SK-N-MC (cell line): Measurements from ENCODE around the gene NUBPL.
"Not testable (repeated sequence)": the region's sequence is repeated elsewhere in the genome, so short reads cannot be mapped to it uniquely, and the experiment has no call there.

Experiments
- DNase-seq: peaks from one replicate; pipeline ENCODE4 v3.0.0-alpha.2; 2011; ENCODE audit warnings: low read depth, low spot score
- H3K27ac ChIP-seq: fragments of 200-600 bp; sonication (generic); 2 replicates; pipeline ENCODE4 v1.5.1; 2016; ENCODE audit warnings: mixed run types
- H3K36me3 ChIP-seq: fragments of 200-600 bp; sonication (generic); 2 replicates; pipeline ENCODE4 v1.6.1; 2017; ENCODE audit warnings: antibody characterized with exemption, low read length, mixed read lengths; ENCODE audit not compliant: insufficient read depth
- H3K4me3 ChIP-seq: fragments of 200-600 bp; sonication (generic); 2 replicates; pipeline ENCODE4 v1.5.1; 2016
- H3K9ac ChIP-seq: fragments of 200-600 bp; sonication (generic); 2 replicates; pipeline ENCODE4 v1.8.0; 2017; ENCODE audit warnings: mixed run types, mixed read lengths; ENCODE audit not compliant: insufficient read length
- H3K9me3 ChIP-seq: fragments of 200-600 bp; sonication (generic); 2 replicates; pipeline ENCODE4 v1.6.1; 2017; ENCODE audit warnings: low read depth, mild to moderate bottlenecking, antibody characterized with exemption, low read length, moderate library complexity, mixed read lengths
- EZH2 ChIP-seq: fragments of 200-600 bp; sonication (generic); IDR thresholded peaks from one replicate; pipeline ENCODE4 v1.6.1; 2017; ENCODE audit warnings: antibody characterized with exemption
- FOXP2 ChIP-seq: optimal IDR thresholded peaks from 2 replicates; pipeline ENCODE3; 2011; ENCODE audit warnings: mild to moderate bottlenecking, moderate library complexity; ENCODE audit not compliant: insufficient read depth; ENCODE audit errors: extremely low read length, control extremely low read depth
- POLR2AphosphoS5 ChIP-seq: IDR thresholded peaks from 2 replicates; pipeline ENCODE4 v1.6.1; 2012; ENCODE audit warnings: mild to moderate bottlenecking, low read depth, low read length, borderline replicate concordance

Gene NUBPL

GRCh38 chr14:31717294-31718085 is 156.3 kb downstream of the NUBPL start:
- no peak for TF ChIP-seq FOXP2
- no peak for TF ChIP-seq POLR2AphosphoS5
- TF ChIP-seq EZH2: no peak
- H3K9me3 ChIP-seq: no peaks in the 10 kb centered on the region
- H3K36me3 ChIP-seq: no peaks in the 10 kb centered on the region
- no peak overlapping the region for H3K4me3 ChIP-seq
- DNase-seq: no peak
- H3K27ac ChIP-seq: no peak overlapping the region
- no peak overlapping the region for H3K9ac ChIP-seq

- TF ChIP-seq FOXP2 (no peak), EZH2 (no peak)
- Histone ChIP-seq H3K4me3 (no peak overlapping the region), H3K9ac (no peak overlapping the region), H3K27ac (no peak overlapping the region), H3K36me3 (no peaks in the 10 kb centered on the region), H3K9me3 (no peaks in the 10 kb centered on the region)
- DNase-seq: no peak
Observed at GRCh38 chr14:31718585-31718984, 157.4 kb downstream of the NUBPL start.

- Histone ChIP-seq H3K27ac (no peak overlapping the region), H3K9me3 (no peaks in the 10 kb centered on the region), H3K4me3 (no peak overlapping the region), H3K36me3 (no peaks in the 10 kb centered on the region), H3K9ac (no peak overlapping the region)
- DNase-seq: no peak
- TF ChIP-seq FOXP2: no peak
- no peak for TF ChIP-seq EZH2
- TF ChIP-seq POLR2AphosphoS5: no peak
Observed at GRCh38 chr14:31718985-31719384, 157.8 kb downstream of the NUBPL start.

- no peak overlapping the region for H3K9ac ChIP-seq
- no peaks in the 10 kb centered on the region for H3K36me3 ChIP-seq
- H3K4me3 ChIP-seq: no peak overlapping the region
- H3K9me3 ChIP-seq: no peaks in the 10 kb centered on the region
- H3K27ac ChIP-seq: no peak overlapping the region
- no peak for TF ChIP-seq FOXP2
- TF ChIP-seq POLR2AphosphoS5: no peak
- no peak for TF ChIP-seq EZH2
- no peak for DNase-seq
Observed at GRCh38 chr14:31726337-31726736, 165.1 kb downstream of the NUBPL start.

GRCh38 chr14:31727797-31728196 is 166.6 kb downstream of the NUBPL start:
- no peak for TF ChIP-seq FOXP2
- no peak for TF ChIP-seq POLR2AphosphoS5
- TF ChIP-seq EZH2: no peak
- Histone ChIP-seq H3K27ac (no peak overlapping the region), H3K9ac (no peak overlapping the region), H3K36me3 (no peaks in the 10 kb centered on the region), H3K4me3 (no peak overlapping the region), H3K9me3 (no peaks in the 10 kb centered on the region)
- no peak for DNase-seq

GRCh38 chr14:31740688-31741087 is 179.5 kb downstream of the NUBPL start:
- Histone ChIP-seq H3K9me3 (0 out of 2 replicates have a peak, but pooled peaks cover under 1% of the 10 kb centered on the region), H3K4me3 (no peak overlapping the region), H3K36me3 (no peaks in the 10 kb centered on the region), H3K27ac (no peak overlapping the region), H3K9ac (no peak overlapping the region)
- DNase-seq: no peak
- TF ChIP-seq FOXP2 (no peak), EZH2 (no peak), POLR2AphosphoS5 (no peak)

- DNase-seq: no peak
- H3K4me3 ChIP-seq: no peak overlapping the region
- H3K9ac ChIP-seq: no peak overlapping the region
- H3K36me3 ChIP-seq: no peaks in the 10 kb centered on the region
- H3K27ac ChIP-seq: no peak overlapping the region
- H3K9me3 ChIP-seq: peaks cover 3% of the 10 kb centered on the region; the same call in 1 of the 2 replicates
- no peak for TF ChIP-seq POLR2AphosphoS5
- TF ChIP-seq FOXP2: no peak
- no peak for TF ChIP-seq EZH2
Observed at GRCh38 chr14:31745741-31746140, 184.5 kb downstream of the NUBPL start.

GRCh38 chr14:31746326-31746725 is 185.1 kb downstream of the NUBPL start:
- H3K9ac ChIP-seq: no peak overlapping the region
- H3K9me3 ChIP-seq: peaks cover 3% of the 10 kb centered on the region; the same call in 1 of the 2 replicates
- H3K4me3 ChIP-seq: no peak overlapping the region
- H3K36me3 ChIP-seq: no peaks in the 10 kb centered on the region
- TF ChIP-seq EZH2: no peak
- no peak for TF ChIP-seq FOXP2
- no peak for DNase-seq
- no peak overlapping the region for H3K27ac ChIP-seq

- TF ChIP-seq FOXP2 (no peak), POLR2AphosphoS5 (no peak), EZH2 (no peak)
- Histone ChIP-seq H3K9ac (no peak overlapping the region), H3K36me3 (no peaks in the 10 kb centered on the region), H3K27ac (no peak overlapping the region), H3K4me3 (no peak overlapping the region), H3K9me3 (peaks cover 3% of the 10 kb centered on the region; the same call in 1 of the 2 replicates)
- no peak for DNase-seq
Observed at GRCh38 chr14:31749275-31749674, 188.1 kb downstream of the NUBPL start.

GRCh38 chr14:31751047-31751446 is 189.8 kb downstream of the NUBPL start:
- H3K9ac ChIP-seq, H3K9me3 ChIP-seq, H3K4me3 ChIP-seq, H3K36me3 ChIP-seq, H3K27ac ChIP-seq, DNase-seq: not testable (repeated sequence)
